Uterus (tissue), 2 donors: ENCODE measurements around the gene ARHGAP11A.
"Not testable (repeated sequence)": the region's sequence is repeated elsewhere in the genome, so short reads cannot be mapped to it uniquely, and the experiment has no call there.

Source experiments
- POLR2A ChIP-seq, 2 donors: fragments of 450-650 bp; IDR thresholded peaks; one replicate each; pipeline ENCODE4 v1.6.1; 2016; ENCODE audit warnings: antibody characterized with exemption in 2 of 2, mild to moderate bottlenecking in 1 of 2, moderate library complexity in 1 of 2
- TF ChIP-seq, protein P1 (sequence below), 4 experiments: fragments of 200-600 bp in 2 of 4; fragments of 450-650 bp in 2 of 4; sonication (generic) in 2 of 4; IDR thresholded peaks; one replicate each; pipeline ENCODE4 v1.5.1; 2016 to 2019; ENCODE audit warnings: antibody characterized with exemption in 4 of 4, mild to moderate bottlenecking in 2 of 4, moderate library complexity in 1 of 4

DNA sequence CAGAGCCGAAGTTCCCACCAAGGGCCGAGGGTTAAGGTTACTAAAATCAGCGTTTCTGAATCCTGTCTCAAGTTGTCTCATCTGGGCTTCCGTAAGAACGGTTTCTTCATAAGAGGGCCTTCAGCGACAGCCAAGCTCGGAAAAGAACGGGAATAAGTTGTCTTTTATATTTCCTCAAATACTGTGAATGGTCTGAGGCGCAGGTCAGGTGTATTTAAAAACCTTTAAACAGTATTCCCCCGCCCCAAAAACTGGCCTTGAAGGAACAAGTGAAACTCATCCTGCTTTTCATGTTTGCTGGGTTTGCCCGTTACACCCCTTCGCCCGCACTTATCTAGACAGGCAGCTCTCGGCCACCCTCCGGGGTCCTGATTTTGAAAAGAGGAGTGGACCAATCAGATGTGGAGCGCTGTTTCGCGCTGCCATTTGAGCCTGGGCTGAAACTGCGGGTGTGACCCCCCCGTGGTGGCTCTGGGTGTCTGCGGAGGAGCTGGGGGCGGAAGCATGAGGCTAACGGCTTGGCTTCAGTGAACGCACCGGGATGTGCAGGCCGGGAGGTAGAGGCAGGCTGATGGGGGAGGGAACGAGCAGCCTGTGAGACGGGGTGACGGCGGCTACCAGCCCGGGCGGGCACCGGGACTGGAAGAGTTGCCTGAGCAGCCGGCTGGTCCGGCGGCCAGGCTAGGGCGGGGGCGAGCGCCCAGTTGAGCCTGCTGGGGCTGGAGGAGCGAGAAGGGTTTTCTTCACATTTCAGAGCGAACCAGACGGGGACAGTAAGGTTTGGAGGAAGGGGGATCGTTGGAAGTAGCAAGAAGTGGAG lies at the start of gene ARHGAP11A:
- not testable (repeated sequence) for TF ChIP-seq POLR2A (IDR thresholded peaks at IDR 0.05)
- TF ChIP-seq, protein P1, sequence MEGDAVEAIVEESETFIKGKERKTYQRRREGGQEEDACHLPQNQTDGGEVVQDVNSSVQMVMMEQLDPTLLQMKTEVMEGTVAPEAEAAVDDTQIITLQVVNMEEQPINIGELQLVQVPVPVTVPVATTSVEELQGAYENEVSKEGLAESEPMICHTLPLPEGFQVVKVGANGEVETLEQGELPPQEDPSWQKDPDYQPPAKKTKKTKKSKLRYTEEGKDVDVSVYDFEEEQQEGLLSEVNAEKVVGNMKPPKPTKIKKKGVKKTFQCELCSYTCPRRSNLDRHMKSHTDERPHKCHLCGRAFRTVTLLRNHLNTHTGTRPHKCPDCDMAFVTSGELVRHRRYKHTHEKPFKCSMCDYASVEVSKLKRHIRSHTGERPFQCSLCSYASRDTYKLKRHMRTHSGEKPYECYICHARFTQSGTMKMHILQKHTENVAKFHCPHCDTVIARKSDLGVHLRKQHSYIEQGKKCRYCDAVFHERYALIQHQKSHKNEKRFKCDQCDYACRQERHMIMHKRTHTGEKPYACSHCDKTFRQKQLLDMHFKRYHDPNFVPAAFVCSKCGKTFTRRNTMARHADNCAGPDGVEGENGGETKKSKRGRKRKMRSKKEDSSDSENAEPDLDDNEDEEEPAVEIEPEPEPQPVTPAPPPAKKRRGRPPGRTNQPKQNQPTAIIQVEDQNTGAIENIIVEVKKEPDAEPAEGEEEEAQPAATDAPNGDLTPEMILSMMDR (IDR thresholded peaks at IDR 0.05): not testable (repeated sequence)
